ENCODE data around the gene RRBP1. TPM values are rescaled to one million over a fixed set of nuclear protein-coding genes. Genes with fewer than 3 reads are reported as not detected.

Gene RRBP1
- total RNA-seq, 1 experiment from 2014 or later, result 70.4 TPM

GRCh38 chr20:17620371-17621228 is 61.4 kb downstream of the RRBP1 start:
- in situ Hi-C loops (cut with HindIII; ENCODE audit: low pct_unique_long_range_greater_than_20kb, low sequenced_read_pairs), result no loop called here
- no peak for DNase-seq (ENCODE audit: low read depth)

- DNase-seq (ENCODE audit: low read depth), result no peak
- in situ Hi-C loops (cut with HindIII; ENCODE audit: low pct_unique_long_range_greater_than_20kb, low sequenced_read_pairs), result no loop called here
Measured at GRCh38 chr20:17619351-17620093, 62.5 kb downstream of the RRBP1 start.

GRCh38 chr20:17618673-17619013 is 63.4 kb downstream of the RRBP1 start:
- in situ Hi-C loops (cut with HindIII; ENCODE audit: low pct_unique_long_range_greater_than_20kb, low sequenced_read_pairs), result no loop called here
- no peak for DNase-seq (ENCODE audit: low read depth)

DNA sequence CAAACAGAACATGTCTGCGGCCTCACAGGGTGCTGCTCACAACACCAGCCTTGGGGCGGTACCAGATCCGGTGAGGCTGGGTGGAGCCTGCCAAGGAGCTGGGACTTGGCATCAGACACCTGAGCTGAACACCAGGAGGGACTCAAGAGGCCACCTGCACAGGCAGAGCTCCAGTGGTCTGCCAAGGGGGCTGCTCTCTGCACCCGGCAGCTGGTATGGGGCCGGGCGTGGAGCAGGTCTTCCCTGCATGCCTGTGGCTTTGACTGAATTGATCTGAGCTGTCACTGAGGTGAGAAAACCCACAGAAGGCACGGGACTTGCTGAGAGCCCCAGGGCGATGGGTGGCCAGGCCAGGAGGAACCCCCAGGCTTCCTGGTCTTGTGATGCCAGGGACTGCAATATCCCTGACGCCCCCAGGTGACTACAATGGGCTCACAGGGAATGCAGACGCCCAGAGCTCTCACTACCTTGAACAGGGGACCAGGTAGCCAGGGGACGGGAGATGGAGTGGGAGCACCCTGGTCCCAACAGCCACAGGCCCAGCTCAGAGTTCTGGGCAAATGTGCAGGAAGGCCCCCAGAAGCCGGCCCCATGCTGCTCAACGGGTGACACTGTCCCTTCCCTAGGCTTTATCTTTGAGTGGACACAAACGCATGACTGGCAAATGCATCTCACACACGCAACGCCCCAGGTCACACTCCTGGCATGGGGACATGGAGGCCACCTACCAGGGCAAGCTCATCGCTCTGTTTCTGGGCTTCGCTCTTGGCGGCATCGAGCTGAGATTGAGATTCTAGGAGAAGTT is 64.0 kb downstream of the RRBP1 start:
- DNase-seq (ENCODE audit: low read depth), result no peak
- in situ Hi-C loops (cut with HindIII; ENCODE audit: low pct_unique_long_range_greater_than_20kb, low sequenced_read_pairs), result no loop called here

- DNase-seq (ENCODE audit: low read depth), result no peak
Measured at GRCh38 chr20:17617212-17617867, 64.7 kb downstream of the RRBP1 start.

DNA sequence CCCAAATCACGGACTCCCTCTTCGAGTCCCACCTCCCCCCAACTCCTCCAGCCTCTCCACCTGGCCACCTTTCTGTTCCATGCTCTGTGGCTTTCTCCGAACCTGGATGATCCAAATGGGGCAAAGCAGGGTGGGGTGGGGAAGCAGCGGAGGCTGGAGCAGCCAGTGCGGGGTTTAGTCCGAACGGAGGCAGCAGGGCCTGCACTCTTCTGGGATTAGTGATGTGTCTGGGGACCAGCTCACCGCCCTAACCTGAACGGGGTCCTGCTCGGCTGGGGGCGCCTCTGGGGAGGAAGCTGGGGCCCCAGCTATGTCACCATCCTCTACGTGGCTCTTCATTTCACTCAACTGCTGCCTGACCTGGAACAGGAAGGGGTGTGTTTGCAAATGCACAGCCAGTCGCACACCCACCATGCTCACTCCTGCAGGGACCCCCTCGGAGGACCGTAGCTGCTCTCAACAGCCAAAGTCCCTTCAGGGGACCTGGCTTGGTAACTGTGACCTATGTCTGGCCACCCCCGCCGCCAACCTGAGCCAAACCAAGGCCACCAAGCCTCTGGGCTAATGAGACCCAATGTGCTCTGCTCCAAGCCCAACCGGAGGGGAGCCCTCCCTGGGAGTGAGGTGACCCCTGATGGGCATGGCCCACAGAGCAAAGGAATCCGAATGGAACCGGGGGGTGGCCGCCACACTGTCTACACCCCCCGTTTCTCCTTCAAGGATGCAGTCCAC is 65.4 kb downstream of the RRBP1 start:
- in situ Hi-C loops (cut with HindIII; ENCODE audit: low pct_unique_long_range_greater_than_20kb, low sequenced_read_pairs), result no loop called here
- DNase-seq (ENCODE audit: low read depth), result no peak

More at GRCh38 chr20:17617212-17617867, 64.7 kb downstream of the RRBP1 start:
- in situ Hi-C loops (cut with HindIII; ENCODE audit: low pct_unique_long_range_greater_than_20kb, low sequenced_read_pairs), result no loop called here

- DNase-seq (ENCODE audit: low read depth), result no peak
- in situ Hi-C loops (cut with HindIII; ENCODE audit: low pct_unique_long_range_greater_than_20kb, low sequenced_read_pairs), result no loop called here
Measured at GRCh38 chr20:17615645-17616479, 66.2 kb downstream of the RRBP1 start.

DNA sequence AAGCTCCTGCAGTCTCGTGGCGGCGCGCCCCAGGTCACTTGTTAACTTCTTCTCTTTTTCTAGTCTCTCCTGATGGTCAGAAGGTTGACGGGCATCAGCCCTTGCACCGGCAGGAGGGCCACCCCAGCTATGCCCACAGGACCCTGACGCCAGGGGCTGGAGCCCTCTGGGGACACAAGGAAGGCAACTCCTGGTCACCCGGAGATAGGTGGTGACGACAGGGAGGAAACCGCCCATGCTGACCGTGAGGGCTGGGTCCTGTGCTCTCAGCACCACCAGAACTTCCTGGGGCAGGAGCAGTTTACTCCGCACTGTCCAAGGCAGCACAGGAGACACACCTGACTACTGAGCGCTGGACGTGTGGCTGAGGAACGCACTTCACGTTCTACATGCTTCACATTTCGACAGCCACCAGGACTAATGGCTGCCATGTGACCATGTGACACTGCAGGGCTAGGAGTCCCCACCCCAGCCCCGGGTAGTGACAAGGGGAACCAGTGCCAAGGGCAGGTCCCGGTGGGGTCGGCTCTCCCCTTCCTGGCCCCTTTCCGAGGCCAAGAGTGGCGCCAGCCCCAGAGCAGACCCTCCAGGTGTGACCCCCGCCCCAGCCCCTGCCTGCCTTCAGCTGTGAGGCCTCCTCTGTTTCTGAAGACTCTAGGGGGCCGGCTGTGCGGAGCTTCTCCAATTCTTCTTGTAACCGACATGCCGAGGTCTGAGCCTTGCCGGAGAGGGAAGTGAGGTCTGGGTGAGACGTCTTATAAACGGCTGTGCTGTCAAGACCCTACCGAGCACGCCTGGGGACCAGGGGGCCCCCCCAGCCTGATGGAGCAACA is 67.0 kb downstream of the RRBP1 start:
- in situ Hi-C loops (cut with HindIII; ENCODE audit: low pct_unique_long_range_greater_than_20kb, low sequenced_read_pairs), result no loop called here
- DNase-seq (ENCODE audit: low read depth), result no peak

DNA sequence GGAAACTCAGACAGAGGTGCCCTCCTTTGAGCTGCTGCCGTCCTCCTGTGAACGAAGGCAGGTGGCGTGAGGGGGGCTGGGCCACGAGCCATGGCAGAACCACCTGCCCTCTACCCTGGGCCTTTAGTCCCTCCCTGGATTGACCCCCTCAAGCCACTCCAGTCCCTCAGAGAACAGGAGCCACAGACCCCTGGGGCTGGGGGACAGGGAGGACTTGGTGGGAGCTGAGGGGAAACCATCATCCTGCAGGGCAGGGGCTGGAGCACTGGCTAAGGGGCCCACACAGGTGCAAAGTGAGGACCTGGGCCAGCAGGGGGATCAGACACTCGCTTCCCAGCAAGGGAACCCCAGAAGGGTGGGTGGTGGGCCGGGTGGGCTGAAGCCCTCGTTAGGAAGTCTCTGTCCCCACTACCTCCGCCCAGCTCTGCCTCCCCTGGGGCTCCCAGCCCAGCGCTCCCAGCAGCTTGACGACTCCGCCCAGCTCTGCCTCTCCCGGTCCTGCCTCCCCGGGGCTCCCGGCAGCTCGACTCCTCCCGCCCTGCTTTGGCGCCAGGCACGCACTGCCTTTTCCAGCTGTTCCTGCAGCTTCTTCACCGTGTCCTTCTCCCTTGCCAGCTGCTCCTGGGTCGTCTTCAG is 67.7 kb downstream of the RRBP1 start:
- in situ Hi-C loops (cut with HindIII; ENCODE audit: low pct_unique_long_range_greater_than_20kb, low sequenced_read_pairs), result no loop called here
- DNase-seq (ENCODE audit: low read depth), result no peak

DNA sequence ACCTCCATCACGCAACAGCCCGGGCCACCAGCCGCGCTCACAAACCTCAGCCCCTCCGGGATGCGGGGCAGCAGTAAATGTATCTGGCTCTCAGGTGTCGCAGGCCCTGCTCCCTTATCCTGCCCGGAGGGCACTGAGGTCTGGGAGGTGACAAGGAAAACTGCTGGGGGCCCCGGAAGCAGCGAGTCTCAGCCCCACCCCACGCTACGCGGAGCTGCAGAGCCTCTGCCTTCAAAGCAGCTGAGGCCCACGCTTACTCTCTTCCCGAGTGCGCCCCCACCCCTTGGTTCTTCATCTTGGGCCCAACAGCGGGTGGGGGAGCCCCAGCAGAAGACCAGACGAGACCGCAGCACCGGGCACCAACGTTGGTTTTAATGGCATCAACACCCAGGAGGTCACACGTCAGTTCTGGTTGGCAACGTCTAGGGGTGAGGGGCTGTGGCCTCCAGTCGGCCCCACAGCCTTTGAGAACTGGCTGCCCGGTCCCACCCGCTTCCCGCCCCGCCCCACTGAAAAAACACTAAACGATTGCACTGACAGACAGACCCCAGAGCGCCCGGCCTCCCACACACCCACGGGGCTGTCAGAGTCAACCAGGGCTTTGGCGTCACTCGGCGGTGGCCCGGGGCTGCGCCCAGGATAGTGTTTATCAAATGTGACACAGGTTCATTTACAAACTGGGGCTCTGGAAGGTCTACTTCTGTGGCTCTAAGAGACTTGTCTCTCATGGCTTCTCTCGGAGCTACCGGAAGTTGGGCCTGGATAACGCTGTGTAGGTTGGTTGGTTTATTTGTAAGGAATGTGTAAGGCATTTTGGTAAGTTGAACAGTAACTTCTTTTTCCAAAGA is 68.5 kb downstream of the RRBP1 start:
- no peak for DNase-seq (ENCODE audit: low read depth)
- in situ Hi-C loops (cut with HindIII; ENCODE audit: low pct_unique_long_range_greater_than_20kb, low sequenced_read_pairs), result no loop called here

DNA sequence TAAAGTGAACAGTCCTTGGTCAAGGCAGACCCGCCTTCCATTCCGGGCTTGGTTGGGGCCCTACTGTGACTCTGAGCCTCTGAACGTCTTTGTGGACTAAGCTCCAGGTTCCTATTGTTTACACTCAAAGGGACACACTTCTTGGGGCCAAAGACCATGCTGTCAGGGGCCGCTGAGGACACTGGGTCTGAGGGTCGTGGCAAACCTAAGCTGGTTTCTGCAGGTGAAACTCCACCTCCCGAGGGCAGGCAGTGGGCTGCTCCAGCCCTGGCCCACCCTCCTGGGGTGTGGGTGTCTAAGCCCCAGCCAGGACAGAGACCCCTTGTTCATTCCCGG is 69.1 kb downstream of the RRBP1 start:
- in situ Hi-C loops (cut with HindIII; ENCODE audit: low pct_unique_long_range_greater_than_20kb, low sequenced_read_pairs), result no loop called here
- no peak for DNase-seq (ENCODE audit: low read depth)

- DNase-seq (ENCODE audit: low read depth), result no peak
Measured at GRCh38 chr20:17612287-17612991, 69.6 kb downstream of the RRBP1 start.

DNA sequence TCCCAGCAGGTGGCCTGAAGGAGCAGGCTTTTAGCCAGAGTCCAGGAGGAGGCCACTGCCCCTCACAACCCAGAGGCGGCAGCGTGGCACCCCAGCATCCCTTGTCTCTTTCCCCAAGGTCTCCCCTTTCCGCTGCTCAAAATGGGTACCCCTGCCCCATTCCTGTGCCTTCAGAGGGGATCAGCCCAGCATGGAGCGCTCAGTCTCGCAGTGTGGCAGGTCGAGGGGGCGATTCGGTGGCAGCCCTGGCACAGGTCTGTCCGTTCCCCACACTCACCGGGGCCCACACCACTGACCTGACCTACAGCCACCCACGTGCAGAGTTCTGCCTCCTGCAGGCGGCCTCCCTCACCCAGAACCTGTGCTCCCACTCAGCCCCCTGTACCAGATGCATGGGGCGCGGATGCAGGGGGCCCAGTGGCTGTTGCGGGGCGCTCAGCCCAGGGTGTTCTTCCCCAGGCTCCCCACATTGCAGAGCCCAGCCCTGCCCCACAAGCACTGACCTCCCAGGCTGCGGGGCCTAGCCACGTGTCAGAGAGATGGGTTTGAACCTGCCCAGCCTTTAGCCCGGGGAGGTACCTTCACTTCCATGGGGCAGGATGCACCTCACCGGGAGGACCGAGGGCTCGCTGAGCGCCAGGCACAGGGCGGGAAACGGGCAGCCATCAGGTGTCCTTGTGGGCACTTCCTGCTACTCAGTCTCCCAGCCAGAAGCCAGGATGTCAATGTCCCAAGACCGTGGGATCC is 70.3 kb downstream of the RRBP1 start:
- DNase-seq (ENCODE audit: low read depth), result peak; percentile 44
- in situ Hi-C loops (cut with HindIII; ENCODE audit: low pct_unique_long_range_greater_than_20kb, low sequenced_read_pairs), result no loop called here

More at GRCh38 chr20:17612287-17612991, 69.6 kb downstream of the RRBP1 start:
- in situ Hi-C loops (cut with HindIII; ENCODE audit: low pct_unique_long_range_greater_than_20kb, low sequenced_read_pairs), result no loop called here

DNA sequence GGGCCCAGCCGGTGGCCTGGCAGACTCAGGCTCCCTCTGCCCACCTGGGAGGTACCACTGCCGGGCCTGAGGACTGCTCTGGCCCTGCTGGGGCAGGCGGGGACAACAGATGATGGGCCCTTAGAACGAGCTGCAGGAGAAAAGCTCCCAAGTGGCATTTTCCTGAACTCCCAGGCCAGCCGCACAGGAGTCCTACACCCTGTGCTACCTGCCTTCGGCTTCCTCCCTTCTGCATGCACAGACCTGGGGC is 70.8 kb downstream of the RRBP1 start:
- in situ Hi-C loops (cut with HindIII; ENCODE audit: low pct_unique_long_range_greater_than_20kb, low sequenced_read_pairs), result no loop called here
- DNase-seq (ENCODE audit: low read depth), result no peak

All from Caki2 (cell line).